GM18873 (cell line): ENCODE results near the gene CPO.

Source experiments
- ATAC-seq: cut with Tn5 transposase; IDR thresholded peaks from one replicate; pipeline ENCODE4 v1.9.1; 2021; ENCODE audit warnings: mild to moderate bottlenecking, moderate library complexity, moderate number of reproducible peaks; ENCODE audit not compliant: unreplicated experiment, low FRiP score

The CPO gene

DNA sequence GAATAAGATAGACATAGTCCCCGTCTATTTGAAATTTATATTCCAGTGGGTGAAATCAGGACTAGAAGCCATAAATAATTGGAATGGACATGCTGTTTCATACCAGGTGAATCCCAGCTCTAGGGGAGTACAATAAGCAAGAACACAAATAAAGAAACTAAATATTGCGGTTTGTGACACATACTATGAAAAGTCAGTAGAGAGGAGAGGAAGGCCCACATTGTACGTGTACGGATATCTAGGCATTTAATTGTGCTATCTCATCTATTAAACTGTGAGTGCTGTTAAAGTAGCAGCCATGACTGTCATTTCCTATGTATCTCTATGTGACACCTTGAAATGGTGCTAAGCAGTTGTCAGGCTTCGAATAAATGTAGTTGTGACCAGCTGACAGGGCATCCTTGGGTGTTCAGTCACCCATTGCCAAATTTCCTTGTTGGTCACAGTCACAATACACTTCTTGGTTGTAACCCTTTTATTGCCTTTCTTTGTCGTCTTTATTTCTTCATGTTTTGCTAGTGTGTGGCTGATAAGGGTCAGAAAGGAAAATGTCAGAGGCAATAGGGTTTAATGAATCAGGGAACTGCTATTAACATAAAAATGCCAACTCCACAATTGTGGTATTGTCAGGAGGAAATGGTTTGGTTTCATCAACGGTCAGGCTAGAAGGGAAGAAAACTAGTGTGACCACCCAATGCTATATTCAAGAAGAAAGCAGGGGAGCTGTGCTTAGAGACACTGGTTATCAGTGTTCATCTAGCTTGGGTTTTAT, 31.5 kb downstream of the CPO start:
- no peak for ATAC-seq

DNA sequence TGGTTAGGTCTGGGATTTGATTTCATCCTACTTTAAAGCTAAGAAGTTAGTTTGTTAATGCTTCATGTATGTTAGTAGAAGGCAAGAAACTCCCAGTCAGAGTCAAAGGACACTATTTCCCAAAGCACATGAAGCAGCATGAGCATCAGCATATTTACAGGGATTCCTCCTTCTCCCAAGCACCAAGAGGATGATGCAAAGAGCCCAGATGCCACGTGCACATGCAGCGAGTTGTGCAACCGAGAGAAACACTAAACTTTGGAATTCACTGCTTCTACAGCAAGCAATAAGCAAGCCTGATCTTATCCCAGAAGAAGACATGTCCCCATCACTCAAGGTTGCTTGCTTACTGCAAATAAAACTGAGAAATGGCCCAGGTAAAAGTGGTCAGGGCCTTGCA, 32.5 kb downstream of the CPO start:
- ATAC-seq, result no peak

DNA sequence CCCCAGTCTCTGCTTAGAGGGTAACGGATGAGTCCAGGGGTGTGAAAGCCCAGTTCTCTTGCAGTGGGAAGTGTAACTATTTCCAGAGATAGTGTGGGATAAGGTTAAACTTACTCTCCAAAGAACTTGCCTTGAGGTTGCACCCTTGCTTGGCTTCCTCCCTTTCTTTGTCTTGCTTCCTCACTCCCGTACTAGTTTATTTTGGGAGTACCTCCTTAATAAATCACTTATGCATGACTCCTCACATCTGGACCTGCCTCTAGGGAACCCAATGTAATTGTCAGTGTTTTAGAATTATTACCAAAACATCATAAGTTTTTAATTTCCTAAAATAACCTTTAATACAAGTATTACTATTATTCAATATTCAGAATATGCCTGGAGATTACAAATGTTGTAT, 35.2 kb downstream of the CPO start:
- ATAC-seq, result no peak

DNA sequence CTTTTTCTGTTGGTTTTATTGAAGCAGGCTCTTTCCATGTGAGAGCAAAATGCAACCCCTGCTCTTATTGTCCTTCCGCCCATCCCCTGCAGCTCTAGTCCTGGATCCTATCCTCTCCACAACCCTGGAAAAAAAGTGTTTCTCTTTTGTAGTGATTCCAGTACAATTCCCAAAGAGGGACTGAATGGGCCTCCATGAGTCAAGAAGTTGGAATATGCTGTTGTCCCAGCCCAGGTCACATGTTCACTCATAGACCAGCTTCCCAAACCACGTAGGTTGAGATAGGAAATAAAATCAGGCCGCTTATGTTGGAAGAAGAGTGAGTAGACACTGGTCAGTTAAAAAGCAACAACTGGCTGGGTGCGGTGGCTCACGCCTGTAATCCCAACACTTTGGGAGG, 39.4 kb downstream of the CPO start:
- ATAC-seq, result no peak

DNA sequence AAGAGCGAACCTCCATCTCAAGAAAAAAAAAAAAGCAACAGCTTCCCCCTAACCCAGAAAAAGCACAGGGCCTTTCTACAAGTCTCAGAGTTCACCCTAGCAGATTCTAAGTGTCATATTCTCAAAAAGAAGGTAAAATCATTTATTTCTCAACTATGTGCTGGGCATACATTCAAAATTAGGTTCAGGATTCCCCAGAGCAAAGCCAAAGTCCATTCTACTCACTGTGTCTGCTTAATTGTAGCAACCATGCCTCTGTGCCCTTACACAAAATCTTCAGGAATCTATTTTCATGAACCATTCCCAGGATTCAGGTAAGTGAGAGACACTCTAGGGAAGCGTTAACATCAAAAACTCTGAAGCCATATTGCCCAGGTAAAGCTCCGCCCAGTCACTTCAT, 40.0 kb downstream of the CPO start:
- no peak for ATAC-seq

DNA sequence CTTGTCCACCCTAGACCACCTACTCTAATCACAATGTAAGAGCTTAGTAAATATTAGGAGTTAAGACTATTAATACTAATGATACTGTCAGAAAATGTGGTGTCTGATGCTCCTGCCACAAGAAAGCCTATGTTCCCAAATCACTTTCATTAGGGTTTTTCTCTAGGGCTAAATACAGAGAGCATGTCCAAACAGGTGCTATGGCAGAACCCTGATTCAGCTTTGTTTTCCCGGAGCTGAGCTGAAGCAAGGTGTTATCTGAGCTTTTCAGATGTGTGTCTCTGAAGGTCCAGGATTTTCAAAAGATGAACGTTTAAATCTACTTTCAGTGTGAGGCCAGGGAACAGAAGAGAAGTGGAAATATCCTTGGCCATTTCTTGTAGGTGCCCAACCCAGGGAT, 40.6 kb downstream of the CPO start:
- no peak for ATAC-seq

GRCh38 chr2:206980413-206980812, 41.1 kb downstream of the CPO start:
- ATAC-seq, result no peak

DNA sequence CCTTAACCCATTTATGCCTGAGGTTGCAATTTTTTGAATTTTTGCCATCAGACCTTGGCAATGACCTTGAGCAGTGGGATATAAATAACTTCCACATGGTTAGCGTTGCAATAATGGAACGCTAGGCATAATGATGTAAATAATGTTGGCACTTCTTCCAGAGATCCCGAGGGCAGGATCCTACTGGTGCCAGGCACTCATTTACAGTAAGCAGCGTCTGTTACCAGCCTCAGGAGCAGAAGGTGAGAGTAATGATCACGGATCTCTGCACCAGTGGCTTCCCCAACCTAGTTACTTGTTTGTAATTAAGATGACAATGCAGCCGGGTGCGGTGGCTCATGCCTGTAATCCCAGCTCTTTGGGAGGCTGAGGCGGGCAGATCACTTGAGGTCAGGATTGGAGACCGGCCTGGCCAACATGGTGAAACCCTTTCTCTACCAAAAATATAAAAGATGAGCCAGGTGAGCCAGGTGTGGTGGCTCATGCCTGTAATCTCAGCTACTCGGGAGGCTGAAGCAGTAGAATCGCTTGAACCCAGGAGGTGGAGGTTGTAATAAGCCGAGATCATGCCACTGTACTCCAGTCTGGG, 41.9 kb downstream of the CPO start:
- no peak for ATAC-seq

- ATAC-seq, result no peak
Measured at GRCh38 chr2:206981739-206982340, 42.5 kb downstream of the CPO start.

GRCh38 chr2:206982360-206982955, 43.1 kb downstream of the CPO start:
- ATAC-seq, result no peak

DNA sequence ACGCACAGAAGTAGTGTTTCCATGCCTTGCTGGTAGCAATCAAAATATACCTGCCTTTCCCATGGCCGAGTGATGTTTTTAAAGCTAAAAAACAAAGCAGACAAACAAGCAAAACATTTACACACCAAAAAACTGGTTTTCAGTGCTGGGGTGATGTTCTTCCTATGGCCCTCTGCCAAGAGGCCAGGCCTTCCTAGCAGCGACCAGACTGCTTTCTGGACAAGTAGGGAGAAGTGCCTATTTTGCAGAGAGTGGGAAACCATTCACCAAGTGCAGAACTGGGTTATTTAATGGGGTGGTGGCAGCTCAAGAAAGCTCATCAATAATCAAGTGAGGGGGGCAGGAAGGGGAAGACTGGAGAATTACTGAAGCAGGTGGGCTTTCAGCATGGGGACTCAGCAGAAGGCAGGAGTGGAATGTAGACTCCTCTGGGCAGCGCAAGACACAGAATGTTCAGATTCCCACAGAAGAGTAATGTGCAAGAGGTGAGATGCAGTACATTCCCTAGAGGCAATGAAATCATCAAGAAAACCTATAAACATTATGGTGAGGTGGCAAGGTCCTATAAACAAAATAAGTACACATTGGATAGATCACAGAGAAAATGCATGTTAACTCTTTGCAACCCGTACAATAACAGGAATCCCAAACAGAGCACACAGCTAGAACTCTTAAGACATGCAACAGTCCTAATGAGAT, 44.0 kb downstream of the CPO start:
- no peak for ATAC-seq

DNA sequence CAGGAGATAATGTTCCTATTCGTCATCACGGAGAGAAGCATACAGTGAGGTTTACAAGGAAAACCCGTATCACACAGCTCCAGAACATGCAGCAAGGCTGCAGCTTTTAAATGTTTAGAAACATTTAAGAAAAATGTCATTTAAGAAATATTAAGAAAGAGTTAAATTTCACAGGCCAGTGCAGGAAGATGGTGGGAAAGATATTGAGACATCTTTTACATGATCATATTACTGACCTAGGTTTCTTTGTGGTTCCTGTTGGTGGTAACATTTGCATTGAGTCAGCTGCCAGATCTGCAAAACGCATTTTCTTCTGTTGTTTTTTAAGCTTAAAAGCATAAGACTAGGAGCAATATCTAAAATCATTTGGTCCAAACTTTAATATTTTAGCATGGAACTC, 44.9 kb downstream of the CPO start:
- no peak for ATAC-seq

DNA sequence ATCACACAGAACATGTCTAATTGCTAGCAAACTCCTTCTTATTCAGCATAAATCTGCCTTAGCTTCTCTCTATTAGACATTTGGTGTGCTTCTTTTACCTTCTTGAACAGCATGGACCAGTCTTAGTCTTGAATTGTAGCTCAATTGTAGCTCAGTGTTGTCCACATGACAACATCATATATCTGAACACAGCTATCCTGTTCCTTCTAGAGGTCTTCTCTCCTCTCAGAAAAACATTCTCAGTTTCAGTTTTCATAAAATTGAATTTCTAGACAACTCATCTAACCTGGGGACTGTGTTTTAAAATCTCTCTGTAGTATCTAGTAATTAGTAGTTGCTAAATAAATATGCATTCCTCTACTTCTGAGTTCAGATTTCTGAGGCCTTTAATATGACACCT, 47.6 kb downstream of the CPO start:
- no peak for ATAC-seq

- ATAC-seq, result no peak
Measured at GRCh38 chr2:206987810-206988209, 48.5 kb downstream of the CPO start.

DNA sequence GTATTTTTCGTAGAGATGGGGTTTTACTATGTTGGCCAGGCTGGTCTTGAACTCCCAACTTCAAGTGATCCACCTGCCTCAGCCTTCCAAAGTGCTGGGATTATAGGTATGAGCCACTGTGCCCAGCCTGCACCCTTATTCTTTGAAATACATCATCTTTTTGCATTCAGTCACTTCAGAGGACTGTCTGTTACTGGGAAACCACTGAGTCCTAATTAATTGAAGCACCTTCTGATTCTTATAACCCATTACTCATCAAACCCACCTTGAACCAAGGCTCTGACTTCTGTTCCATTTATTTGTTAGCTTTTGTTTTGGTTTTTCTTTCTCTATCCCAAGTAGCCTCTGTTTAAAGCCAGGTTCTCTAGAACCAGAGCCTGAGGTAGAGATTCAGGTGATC, 49.6 kb downstream of the CPO start:
- ATAC-seq, result no peak

- ATAC-seq, result peak; percentile 66
Measured at GRCh38 chr2:206989311-206989710, 50.0 kb downstream of the CPO start.

- no peak for ATAC-seq
Measured at GRCh38 chr2:206990360-206990759, 51.0 kb downstream of the CPO start.

- no peak for ATAC-seq
Measured at GRCh38 chr2:206991070-206991469, 51.8 kb downstream of the CPO start.

DNA sequence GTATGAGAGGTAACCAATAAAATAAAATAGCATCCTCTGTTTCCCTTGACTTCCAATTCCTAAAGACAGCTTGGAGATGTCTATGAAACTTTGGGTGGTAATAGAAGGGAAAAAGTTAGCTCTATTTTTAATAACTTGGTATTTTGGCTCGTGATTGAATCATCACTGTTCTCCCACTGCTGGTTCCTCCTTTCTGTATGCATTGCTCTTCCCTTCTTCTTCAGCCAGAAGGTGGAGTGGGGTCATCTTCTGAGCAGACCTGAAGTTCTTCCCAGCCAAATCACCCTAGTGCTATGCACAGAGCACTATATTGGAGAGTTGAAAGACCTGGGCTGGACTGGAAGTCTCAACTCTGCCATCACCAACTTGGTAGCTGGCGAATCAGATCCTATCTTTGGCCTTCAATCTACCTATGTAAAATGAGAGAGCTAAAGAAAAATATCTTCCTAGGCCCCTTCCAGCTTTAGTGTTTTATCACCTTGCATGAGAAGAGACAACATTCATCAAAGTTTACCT, 54.1 kb downstream of the CPO start:
- ATAC-seq, result no peak

DNA sequence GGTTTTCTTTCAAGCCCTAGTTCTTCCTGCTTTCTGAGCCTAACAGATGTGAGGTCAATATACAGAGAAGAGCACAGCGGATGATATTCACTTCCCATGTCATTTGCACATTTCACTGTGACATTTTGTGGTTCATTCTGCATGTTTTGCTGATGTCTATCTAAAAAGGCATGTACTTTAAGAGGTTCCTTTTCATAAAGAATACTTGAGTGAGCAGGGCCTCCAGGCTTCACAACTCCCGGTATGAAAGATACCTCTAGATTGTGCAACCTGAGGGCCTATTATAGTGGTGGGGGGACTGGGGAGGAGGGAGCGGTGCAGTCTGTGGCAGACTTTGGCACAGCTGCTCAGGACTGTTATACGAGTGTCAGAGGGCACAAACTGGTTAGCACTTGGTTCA, 54.6 kb downstream of the CPO start:
- no peak for ATAC-seq

DNA sequence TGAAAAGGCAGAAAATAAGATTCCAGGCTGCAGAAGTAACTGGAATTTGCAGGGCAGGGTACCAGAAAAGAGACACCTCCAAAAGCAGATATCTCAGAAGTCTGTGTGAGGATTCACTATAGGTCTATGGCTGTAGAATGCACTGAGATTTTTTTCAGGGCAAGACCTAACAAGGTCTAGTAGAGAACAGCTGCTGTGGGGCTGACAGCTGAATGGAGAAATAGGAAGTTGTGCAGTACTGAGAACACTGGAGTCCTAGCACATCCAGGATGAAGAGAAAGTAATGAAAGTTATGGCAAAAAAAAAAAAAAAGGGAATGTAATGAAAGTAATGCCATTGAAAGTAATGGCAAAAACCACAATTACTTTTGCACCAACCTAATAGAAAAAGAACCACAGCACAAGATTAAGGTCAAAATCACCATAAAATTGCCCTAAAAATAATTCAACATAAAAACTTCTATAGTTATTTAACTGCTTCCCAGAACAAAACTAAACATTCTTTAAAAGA, 57.3 kb downstream of the CPO start:
- ATAC-seq, result no peak
